GM21447 (cell line): Measurements from ENCODE around the gene TMCC2.
A peak's percentile ranks its signal among the peaks of the same experiment; 100 is the strongest.
"Not testable (repeated sequence)": the region's sequence is repeated elsewhere in the genome, so short reads cannot be mapped to it uniquely, and the experiment has no call there.

ENCODE experiments used
- ATAC-seq: cut with Tn5 transposase; IDR thresholded peaks from one replicate; pipeline ENCODE4 v1.9.1; 2021; ENCODE audit not compliant: unreplicated experiment

The TMCC2 gene

GRCh38 chr1:205227584-205228013 is at the start of gene TMCC2:
Gene TMCC2, plus strand, starts transcription at chr1:205227946. Its CDS starts 619 bp downstream, at chr1:205228565.
- ATAC-seq = peak; percentile 75

GRCh38 chr1:205179842-205180241 is 47.9 kb upstream of the TMCC2 start:
- no peak for ATAC-seq

DNA sequence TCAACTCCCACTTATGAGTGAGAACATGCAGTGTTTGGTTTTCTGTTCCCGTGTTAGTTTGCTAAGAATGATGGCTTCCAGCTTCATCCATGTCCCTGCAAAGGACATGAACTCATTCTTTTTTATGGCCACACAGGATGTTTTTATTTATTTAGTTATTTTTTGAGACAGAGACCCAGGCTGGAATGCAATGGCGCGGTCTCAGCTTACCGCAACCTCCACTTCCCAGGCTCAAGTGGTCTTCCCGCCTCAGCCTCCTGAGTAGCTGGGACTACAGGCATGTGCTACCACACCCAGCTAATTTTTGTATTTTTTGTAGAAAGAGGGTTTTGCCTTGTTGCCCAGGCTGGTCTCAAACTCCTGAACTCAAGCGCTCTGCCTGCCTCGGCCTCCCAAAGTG is 47.4 kb upstream of the TMCC2 start:
- ATAC-seq = not testable (repeated sequence)

DNA sequence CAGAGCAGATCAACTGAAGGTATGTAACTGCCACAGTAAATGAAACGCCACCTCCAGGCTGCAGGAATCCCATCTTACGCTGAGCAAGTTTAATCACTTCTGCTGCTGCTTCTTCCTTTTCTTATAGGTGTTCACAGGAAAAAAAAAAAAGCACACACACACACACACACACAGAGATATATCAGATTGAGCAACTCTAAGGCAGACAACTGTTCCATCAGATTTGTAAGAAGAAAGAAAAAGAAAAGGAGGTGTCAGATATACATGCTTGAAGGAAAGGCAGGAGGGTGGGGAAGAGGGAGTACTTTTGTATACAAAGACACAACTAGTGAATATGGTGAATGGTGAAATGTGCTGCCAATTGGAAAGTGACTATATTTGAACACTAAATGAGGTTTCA is 44.8 kb upstream of the TMCC2 start:
- no peak for ATAC-seq

GRCh38 chr1:205183676-205184335 is 43.9 kb upstream of the TMCC2 start:
- no peak for ATAC-seq

GRCh38 chr1:205186191-205186590 is 41.6 kb upstream of the TMCC2 start:
- no peak for ATAC-seq

DNA sequence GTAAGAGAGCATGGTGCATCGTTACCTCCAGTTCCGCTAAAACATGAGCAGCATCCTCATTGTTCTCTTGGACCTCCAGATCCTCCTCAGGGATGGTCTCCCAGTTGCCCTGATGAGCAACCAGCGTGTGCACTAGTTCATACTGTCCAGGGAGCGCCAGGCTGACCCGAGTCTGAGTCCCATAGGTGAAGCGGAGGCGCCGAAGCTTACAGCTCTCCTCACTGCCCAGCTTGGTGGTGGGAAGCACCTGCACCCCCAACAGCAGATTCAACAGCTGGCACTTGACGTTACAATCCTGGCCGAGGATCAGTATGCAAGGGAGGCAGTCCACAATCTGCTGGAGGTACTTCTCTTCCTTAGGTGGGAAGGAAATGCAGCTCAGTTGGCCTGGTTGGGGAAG is 40.3 kb upstream of the TMCC2 start:
- ATAC-seq = no peak

GRCh38 chr1:205188098-205188497 is 39.6 kb upstream of the TMCC2 start:
- ATAC-seq = no peak

DNA sequence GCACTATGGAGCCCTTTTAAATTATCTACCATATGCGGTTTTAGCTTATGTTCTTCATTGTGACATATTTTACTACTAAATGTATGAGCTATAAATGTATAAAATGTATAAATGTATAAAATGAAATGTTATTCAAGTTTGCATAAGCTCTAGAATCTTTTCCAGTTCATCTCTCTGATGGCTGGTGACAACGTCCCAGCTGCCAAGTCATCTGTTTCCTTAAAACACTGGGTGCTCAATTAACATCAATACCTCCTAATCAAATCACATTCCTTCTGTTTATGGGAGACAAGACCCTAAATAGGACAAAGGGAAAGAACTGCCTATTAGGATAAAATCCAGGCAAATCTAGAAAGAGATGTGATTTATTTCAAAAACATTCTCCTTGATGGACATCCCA is 39.1 kb upstream of the TMCC2 start:
- no peak for ATAC-seq

- no peak for ATAC-seq
Observed at GRCh38 chr1:205189131-205189530, 38.6 kb upstream of the TMCC2 start.

DNA sequence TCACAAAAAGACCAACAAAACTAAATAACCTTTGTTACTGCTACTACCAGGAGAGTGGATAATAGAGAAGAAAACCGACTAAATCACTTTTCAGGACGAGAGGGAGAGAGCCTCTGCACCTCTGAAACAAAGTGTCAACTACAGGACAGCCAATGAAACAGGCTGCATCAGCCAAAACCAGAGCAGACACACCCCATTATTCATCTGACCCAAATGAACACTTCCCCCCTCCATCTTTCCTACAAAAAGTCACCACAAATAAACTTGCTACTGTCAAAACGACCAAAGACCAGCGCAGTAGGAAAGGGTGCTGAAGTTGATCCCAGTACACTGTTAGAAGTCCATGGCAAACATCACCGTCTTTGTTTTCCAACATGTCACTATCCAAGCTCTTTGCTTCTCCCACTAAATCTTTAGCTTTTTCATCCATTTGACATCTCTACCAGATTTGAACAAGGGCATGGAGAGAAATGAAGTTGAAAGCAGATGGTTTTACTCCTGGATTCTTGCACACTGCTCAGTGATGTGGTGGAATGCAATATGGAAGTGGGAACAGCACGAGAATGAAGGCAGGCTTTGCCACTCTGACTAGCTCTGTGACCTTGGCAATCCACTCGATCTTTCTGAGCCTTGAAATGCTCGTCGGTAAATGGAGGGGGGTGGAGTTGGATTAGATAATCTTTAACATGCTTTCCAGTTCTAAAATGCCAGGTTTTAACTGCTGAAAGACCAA is 36.7 kb upstream of the TMCC2 start:
- no peak for ATAC-seq

- no peak for ATAC-seq
Observed at GRCh38 chr1:205191622-205192021, 36.1 kb upstream of the TMCC2 start.

- ATAC-seq = no peak
Observed at GRCh38 chr1:205192287-205192686, 35.5 kb upstream of the TMCC2 start.

- ATAC-seq = no peak
Observed at GRCh38 chr1:205199090-205199930, 28.4 kb upstream of the TMCC2 start.

GRCh38 chr1:205199931-205200299 is 27.8 kb upstream of the TMCC2 start:
- ATAC-seq = no peak

- ATAC-seq = no peak
Observed at GRCh38 chr1:205204552-205204951, 23.2 kb upstream of the TMCC2 start.

GRCh38 chr1:205205055-205205454 is 22.7 kb upstream of the TMCC2 start:
- ATAC-seq = no peak

DNA sequence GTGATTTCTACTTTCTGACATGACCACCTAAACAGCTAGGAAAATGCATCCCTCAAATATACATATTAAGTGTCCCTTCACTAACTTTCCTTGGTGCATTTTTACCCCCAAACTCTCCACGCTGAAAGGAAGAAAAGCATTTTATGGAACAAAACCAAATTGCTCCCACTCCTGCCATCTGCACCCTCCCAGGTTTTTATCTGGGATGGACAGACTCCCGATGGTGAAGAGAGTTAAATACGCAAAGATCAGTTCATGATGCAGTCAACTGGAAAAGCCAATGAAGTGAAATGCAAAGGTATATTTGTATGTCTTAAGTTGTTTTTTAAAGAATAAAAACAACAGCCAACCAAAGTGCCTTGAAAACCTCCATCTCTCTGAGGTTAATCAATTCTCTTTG is 18.9 kb upstream of the TMCC2 start:
- no peak for ATAC-seq

DNA sequence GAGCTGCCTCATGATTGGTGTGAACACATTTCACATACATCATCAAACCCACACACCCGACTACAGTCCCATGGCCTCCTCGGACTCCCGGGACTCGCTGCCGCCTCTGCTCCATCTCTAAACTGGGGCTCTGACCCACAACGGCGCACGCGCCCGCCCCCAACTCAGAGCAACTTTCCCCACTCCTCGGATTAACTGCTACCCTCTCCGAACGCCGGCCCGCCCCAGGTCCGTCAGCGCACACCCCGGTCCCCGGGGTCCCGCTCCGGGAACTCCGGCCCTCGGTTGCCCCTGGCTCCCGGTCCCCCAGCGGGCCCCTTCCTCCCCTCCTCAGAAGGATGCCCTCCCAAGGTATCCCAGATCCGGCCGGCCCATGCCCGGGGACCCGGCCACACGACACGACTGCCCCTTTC is 17.0 kb upstream of the TMCC2 start:
- peak; percentile 18 for ATAC-seq

DNA sequence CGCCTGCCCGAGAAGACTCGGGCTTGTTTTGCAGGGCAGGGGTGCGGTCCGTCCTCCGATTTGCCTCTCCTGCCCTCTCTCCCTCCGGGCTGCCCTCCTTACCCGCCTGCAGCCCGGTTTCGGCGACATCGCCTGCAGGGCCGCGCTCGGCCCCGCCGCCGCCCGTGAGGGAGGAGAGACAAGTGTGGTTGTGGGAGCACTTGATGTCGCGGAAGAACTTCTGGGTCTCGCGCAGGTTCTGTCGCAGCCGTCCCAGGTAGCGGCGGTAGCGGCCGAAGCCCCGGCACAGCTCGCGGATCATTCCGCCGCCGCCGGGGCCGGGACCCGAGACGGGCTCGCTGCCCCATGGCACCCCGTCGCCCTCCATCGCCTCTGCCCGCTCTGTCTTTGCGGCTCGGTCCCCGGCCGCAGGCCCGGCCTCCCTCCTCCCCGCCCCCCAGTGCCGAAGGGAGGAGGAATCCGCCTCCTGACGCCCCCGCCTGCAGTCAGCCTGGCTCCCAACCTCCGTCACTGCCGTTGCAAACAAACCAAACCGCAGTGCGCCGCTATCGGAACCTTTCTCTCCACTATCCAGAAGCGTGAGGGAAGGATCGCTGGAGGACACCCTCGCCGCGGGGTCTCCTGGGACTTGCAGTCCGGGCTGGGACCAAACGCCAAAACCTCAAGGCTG is 16.4 kb upstream of the TMCC2 start, which contains the start of gene DSTYK:
DSTYK (minus strand) TSS at position 534 of the 670 bp plus-strand sequence; CDS start at position 367, 167 bp downstream.
- ATAC-seq = peak; percentile 89
